ENCODE data around the gene TTPAL. TPM values are rescaled to one million over a fixed set of nuclear protein-coding genes. Genes with fewer than 3 reads are reported as not detected.

TTPAL gene
- total RNA-seq, 2 experiments from 2014 or later: 5.6 to 18.8 TPM

GRCh38 chr20:44429419-44430269 is 46.0 kb upstream of the TTPAL start:
- CTCF ChIA-PET (ENCODE audit: unreplicated experiment): interaction anchor here (0.6 kb wide), 1 partner anchor 18 kb away, joined by 3 read pairs; no protein-coding TSS in a partner anchor

GRCh38 chr20:44430270-44431065 is 45.2 kb upstream of the TTPAL start:
- POLR2A ChIA-PET: no interaction called here
- intact Hi-C loops (cut with micrococcal nuclease; ENCODE audit: unreplicated experiment): no loop called here
- no peaks in the 10 kb centered on the region for H3K79me2 ChIP-seq (ENCODE audit: insufficient read depth, low read depth, low read length)

More at GRCh38 chr20:44429419-44430269, 46.0 kb upstream of the TTPAL start:
- intact Hi-C loops (cut with micrococcal nuclease; ENCODE audit: unreplicated experiment): no loop called here
- Histone ChIP-seq H3K4me2 (ENCODE audit: low read length) (no peak overlapping the region), H2AFZ (ENCODE audit: low read length) (no peak overlapping the region), H3K79me2 (ENCODE audit: insufficient read depth, low read depth, low read length) (no peaks in the 10 kb centered on the region), H3K9me3 (ENCODE audit: low read length) (no peaks in the 10 kb centered on the region), H3K4me1 (ENCODE audit: insufficient read depth, low read length, poor library complexity, severe bottlenecking) (no peaks in the 10 kb centered on the region), H4K20me1 (ENCODE audit: insufficient read depth, low read length) (no peaks in the 10 kb centered on the region), H3K9me2 (ENCODE audit: insufficient read depth, low read length) (no peaks in the 10 kb centered on the region), H3K36me3 (ENCODE audit: insufficient read depth, low read length) (no peaks in the 10 kb centered on the region), H3K27ac (ENCODE audit: low read depth, low read length, poor library complexity, severe bottlenecking) (no peak overlapping the region), H3K4me3 (ENCODE audit: low read depth, low read length, poor library complexity, severe bottlenecking) (no peak overlapping the region)
- POLR2A ChIA-PET: no interaction called here
- no peak for DNase-seq (ENCODE audit: low spot score)
- TF ChIP-seq, protein P1, sequence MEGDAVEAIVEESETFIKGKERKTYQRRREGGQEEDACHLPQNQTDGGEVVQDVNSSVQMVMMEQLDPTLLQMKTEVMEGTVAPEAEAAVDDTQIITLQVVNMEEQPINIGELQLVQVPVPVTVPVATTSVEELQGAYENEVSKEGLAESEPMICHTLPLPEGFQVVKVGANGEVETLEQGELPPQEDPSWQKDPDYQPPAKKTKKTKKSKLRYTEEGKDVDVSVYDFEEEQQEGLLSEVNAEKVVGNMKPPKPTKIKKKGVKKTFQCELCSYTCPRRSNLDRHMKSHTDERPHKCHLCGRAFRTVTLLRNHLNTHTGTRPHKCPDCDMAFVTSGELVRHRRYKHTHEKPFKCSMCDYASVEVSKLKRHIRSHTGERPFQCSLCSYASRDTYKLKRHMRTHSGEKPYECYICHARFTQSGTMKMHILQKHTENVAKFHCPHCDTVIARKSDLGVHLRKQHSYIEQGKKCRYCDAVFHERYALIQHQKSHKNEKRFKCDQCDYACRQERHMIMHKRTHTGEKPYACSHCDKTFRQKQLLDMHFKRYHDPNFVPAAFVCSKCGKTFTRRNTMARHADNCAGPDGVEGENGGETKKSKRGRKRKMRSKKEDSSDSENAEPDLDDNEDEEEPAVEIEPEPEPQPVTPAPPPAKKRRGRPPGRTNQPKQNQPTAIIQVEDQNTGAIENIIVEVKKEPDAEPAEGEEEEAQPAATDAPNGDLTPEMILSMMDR (conservative IDR thresholded peaks at IDR 0.05; ENCODE audit: low read length): no peak
- no peak for TF ChIP-seq EZH2phosphoT487 (IDR thresholded peaks at IDR 0.05; ENCODE audit: borderline replicate concordance, low read depth, low read length)
- BruUV-seq (replicated peaks): no TSS peak

More at GRCh38 chr20:44430270-44431065, 45.2 kb upstream of the TTPAL start:
- no peaks in the 10 kb centered on the region for H3K4me1 ChIP-seq (ENCODE audit: insufficient read depth, low read length, poor library complexity, severe bottlenecking)
- no peak overlapping the region for H3K27ac ChIP-seq (ENCODE audit: low read depth, low read length, poor library complexity, severe bottlenecking)
- no peak overlapping the region for H3K4me3 ChIP-seq (ENCODE audit: low read depth, low read length, poor library complexity, severe bottlenecking)
- H4K20me1 ChIP-seq (ENCODE audit: insufficient read depth, low read length): no peaks in the 10 kb centered on the region
- no TSS peak for BruUV-seq (replicated peaks)
- CTCF ChIA-PET (ENCODE audit: unreplicated experiment): no interaction called here
- no peaks in the 10 kb centered on the region for H3K9me3 ChIP-seq (ENCODE audit: low read length)
- TF ChIP-seq, protein P1 (conservative IDR thresholded peaks at IDR 0.05; ENCODE audit: low read length): no peak
- TF ChIP-seq EZH2phosphoT487 (IDR thresholded peaks at IDR 0.05; ENCODE audit: borderline replicate concordance, low read depth, low read length): no peak
- no peak for DNase-seq (ENCODE audit: low spot score)
- H3K36me3 ChIP-seq (ENCODE audit: insufficient read depth, low read length): no peaks in the 10 kb centered on the region
- H3K9me2 ChIP-seq (ENCODE audit: insufficient read depth, low read length): no peaks in the 10 kb centered on the region
- H3K4me2 ChIP-seq (ENCODE audit: low read length): no peak overlapping the region
- no peak overlapping the region for H2AFZ ChIP-seq (ENCODE audit: low read length)
